NCI-H446 (cell line): ENCODE measurements around the gene GSK3B.
"Not testable (repeated sequence)": the region's sequence is repeated elsewhere in the genome, so short reads cannot be mapped to it uniquely, and the experiment has no call there.

Source experiments
- DNase-seq, 2 experiments: peaks; one replicate each; lab custom pipeline; 2025; lab: John Stamatoyannopoulos, UW

GSK3B gene

GRCh38 chr3:120005741-120006140 lies 88.5 kb downstream of the GSK3B start:
- not testable (repeated sequence) for DNase-seq

DNA sequence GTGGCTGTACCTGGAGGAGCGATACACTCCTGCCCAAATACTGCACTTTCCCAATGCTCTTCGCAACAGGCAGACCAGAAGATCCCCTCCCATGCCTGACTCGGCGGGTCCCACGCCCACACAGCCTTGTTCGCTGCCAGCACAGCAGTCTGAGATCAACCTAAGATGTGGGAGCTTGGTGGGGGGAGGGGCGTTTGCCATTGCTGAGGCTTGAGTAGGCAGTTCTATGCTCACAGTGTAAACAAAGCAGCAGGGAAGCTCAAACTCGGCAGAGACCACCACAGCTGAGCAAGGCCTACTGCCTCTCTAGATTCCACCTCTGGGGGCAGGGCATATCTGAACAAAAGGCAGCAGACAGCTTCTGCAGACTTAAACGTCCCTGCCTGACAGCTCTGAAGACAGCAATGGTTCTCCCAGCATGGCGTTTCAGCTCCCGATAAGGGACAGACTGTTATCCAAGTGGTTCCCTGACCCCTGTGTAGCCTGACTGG lies 90.2 kb downstream of the GSK3B start:
- DNase-seq, result not testable (repeated sequence)

DNA sequence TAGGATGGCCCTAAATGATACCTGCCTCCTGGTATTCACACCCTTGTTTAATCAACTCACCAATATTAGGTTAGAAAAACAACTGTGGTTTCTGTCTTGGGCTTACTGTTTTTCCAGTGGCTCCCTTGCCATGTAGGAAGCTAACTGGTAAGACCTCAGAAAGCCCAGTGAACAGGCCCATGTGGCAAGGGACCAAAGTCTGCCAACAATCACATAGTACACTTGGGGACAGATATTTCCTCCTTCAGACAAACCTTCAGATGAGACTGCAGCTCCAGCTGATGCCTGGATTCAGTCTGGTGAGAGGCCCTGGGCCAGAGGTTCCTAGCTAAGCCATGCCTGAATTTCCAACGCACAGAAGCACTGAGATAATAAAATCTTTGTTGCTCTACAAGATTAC lies 96.1 kb downstream of the GSK3B start:
- no peak for DNase-seq

DNA sequence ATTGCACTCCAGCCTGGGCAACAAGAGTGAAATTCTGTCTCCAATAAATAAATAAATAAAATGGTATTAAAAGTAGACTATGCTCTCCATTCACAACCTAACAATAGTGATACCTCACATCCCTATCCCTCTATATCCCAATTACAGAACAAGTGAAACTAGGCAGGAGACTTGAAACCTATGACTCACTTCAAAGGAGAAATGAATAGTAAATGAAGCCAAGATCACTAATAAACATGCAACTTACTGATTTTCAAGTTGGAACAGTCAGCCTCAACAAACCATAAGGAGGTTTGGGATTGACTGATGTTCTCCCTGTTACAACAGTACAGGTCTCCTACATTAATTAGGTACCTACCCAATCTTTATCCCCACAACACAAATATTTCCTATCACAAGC lies 103.4 kb downstream of the GSK3B start:
- no peak for DNase-seq

- DNase-seq, result no peak
Measured at GRCh38 chr3:119989981-119990655, 104.1 kb downstream of the GSK3B start.

GRCh38 chr3:119986812-119987211 lies 107.4 kb downstream of the GSK3B start:
- not testable (repeated sequence) for DNase-seq

GRCh38 chr3:119981386-119981785 lies 112.9 kb downstream of the GSK3B start:
- DNase-seq, result no peak

DNA sequence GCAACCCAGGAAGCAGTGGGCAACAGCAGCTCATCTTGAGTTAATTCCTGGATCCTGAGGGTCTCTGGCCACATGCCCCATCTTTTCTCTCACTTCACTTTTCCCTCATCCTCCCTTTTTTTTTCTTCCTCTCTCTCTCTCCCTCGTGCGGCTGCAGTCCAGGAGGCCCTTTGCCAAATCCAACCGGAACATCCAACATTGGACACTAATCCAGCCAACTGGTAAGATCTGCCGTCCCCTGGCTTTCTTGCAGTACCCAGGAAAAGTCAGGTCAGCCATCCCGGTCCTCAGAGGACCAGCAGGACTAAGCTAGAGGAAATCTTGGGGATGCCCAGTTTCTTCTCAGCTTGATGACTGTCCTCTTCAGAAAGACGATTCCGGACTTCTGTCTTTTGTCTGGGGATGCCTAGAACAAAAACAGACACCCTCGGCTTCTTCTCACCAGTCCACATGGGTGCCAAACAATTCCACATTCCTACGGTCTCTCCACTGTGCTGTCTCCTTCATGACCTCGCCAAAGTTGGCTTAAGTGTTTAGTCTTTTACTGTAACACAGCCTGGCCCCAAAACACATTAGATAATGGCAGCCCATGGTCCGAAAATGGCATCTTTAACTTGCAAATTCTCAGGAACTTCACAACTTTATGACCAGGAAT lies 115.6 kb downstream of the GSK3B start:
- DNase-seq, result no peak

- no peak for DNase-seq
Measured at GRCh38 chr3:119977353-119977752, 116.9 kb downstream of the GSK3B start.

- DNase-seq, result no peak
Measured at GRCh38 chr3:119976214-119976613, 118.0 kb downstream of the GSK3B start.

GRCh38 chr3:119974656-119975055 lies 119.6 kb downstream of the GSK3B start:
- DNase-seq, result no peak

DNA sequence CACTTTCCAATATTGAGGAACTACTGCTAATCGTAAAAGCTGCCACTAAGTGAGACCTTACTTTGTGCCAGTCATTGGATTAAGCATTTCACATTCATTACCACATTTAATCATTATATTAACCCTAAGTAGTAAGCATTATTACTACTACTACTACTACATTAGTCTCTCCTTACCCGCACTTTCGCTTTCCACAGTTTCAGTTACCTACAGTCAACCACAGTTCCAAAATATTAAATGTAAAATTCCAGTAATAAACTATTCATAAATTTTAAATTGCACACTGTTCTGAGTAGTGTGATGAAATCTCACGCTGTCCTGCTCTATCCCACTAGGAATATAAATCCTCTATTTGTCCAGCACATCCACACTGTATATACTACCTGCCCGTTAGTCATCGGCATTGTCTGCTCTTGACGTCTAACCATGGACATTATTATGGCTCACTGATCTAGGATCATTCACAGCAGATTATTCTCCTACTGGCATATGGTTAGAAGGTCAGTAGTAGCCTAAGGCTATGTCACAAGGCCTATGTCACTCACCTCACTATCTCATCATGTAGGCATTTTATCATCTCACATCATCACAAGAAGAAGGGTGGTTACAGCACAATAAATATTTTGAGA lies 121.1 kb downstream of the GSK3B start:
- DNase-seq, result no peak

GRCh38 chr3:119969759-119970158 lies 124.5 kb downstream of the GSK3B start:
- DNase-seq, result no peak

DNA sequence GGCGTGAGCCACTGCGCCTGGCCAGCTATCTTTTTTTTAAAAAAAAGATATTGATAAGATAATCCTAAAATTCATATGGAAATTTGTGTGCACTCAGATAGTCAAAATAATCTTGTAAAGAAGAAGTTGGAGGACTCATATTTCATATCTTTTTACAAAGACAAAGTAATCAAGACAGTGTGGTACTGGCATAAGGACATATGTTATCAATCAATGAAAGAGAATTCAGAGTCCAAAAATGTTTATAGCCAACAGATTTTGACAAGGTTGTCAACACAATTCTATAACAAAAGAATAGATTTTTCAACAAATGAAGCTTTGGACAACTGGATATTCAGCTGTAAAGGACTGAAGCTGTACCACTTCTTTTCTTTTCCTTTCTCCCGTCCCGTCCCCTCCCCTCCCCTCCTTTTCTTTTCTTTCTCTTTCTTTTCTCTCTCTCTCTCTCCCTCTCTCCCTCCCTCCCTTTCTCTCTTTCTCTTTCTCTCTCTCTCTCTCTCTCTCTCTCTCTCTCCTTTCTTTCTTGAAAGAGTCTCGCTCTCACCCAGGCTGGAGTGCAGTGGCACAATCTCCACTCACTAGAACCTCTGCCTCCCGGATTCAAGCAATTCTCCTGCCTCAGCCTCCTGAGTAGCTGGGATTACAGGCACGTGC lies 126.8 kb downstream of the GSK3B start:
- DNase-seq, result no peak

GRCh38 chr3:119965692-119966091 lies 128.6 kb downstream of the GSK3B start:
- DNase-seq, result no peak

GRCh38 chr3:119964294-119964693 lies 130.0 kb downstream of the GSK3B start:
- DNase-seq, result no peak

- no peak for DNase-seq
Measured at GRCh38 chr3:119955972-119956371, 138.3 kb downstream of the GSK3B start.

DNA sequence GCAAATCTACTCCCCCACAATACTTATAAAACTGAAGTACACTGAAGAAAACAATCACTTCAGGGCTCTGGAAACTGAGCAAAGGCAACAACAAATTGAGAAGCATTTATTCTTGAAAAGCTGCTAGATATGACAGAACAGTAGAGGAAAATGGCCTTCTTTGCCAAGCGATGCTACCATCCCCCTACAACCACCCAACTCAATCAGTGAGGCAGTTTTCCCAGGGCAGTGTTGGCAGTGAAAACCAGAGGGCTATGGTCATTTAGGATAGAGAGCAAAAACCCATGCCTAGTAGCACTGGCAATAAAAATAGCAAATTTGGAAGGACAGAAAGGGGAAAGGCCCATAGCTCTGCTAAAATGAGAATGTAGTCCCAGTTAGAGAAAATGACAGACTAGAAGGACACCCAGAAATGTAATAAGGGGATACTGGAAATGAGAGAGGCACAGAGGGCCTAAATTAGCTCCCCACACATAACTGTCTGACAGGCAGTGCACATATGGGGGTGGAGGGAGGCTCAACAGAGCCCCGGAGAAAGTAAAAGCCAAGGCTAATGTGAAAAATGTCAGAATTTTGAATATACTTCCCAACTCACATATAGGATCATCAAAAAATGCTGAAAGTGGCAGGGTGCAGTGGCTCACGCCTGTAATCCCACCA lies 143.5 kb downstream of the GSK3B start:
- DNase-seq, result no peak

- DNase-seq, result no peak
Measured at GRCh38 chr3:119945291-119945690, 149.0 kb downstream of the GSK3B start.

- no peak for DNase-seq
Measured at GRCh38 chr3:119944091-119944490, 150.2 kb downstream of the GSK3B start.

- no peak for DNase-seq
Measured at GRCh38 chr3:119939077-119939476, 155.2 kb downstream of the GSK3B start.

GRCh38 chr3:119937229-119937628 lies 157.0 kb downstream of the GSK3B start:
- no peak for DNase-seq
